C4-2B (cell line): ENCODE data around the gene KCNIP4.

Source experiments
- CTCF ChIP-seq: fragments of 450-650 bp; conservative IDR thresholded peaks from 2 replicates; pipeline ENCODE4 v1.5.1; 2017; ENCODE audit warnings: mild to moderate bottlenecking
- ZFX ChIP-seq: fragments of 450-650 bp; IDR thresholded peaks from 2 replicates; pipeline ENCODE4 v1.6.1; 2017

- TF ChIP-seq CTCF (no peak), ZFX (no peak)
Measured at GRCh38 chr4:20926529-20926928, 1022.0 kb downstream of the KCNIP4 start.
